LHCN-M2 (cell line): ENCODE results near the gene PLEKHM3. TPM values are rescaled to one million over a fixed set of nuclear protein-coding genes. Genes with fewer than 3 reads are reported as not detected.

Source experiments
- DNase-seq: peaks from one replicate; pipeline ENCODE4 v3.0.0-alpha.2; 2012; ENCODE audit warnings: low read depth
- total RNA-seq: library from RNA; depleted of rRNA; stranded (reverse); fragments of >200 nt; gene quantifications from 2 replicates; pipeline ENCODE4 v1.2.3, GENCODE V29; 2014; rRNA removed

Gene PLEKHM3
- total RNA-seq, 1 experiment from 2014 or later = 7.5 TPM

GRCh38 chr2:207796585-207797350, 228.6 kb downstream of the PLEKHM3 start:
- no peak for DNase-seq

GRCh38 chr2:207792244-207792785, 233.0 kb downstream of the PLEKHM3 start:
- peak; percentile 66 for DNase-seq

GRCh38 chr2:207791579-207792243, 233.6 kb downstream of the PLEKHM3 start:
- DNase-seq = no peak

DNA sequence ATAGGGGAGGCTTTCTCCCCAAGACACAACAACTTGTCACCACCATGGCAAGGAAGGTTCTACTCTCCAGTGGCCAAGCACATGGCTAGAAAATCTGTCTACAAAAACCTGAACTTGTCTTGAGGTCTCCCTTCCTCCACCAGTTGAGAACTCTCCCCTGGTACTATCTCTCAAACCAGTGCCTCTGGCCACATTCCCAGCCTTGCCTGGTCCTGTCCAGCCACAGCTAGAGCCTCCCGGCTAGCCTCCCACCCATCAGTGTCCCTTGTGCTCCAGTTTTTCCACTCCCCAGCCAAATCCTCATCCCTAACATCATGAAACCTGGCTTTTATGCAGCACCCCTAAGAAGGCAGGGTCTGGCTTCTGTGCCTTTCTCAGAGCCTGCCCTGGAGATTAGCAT, 234.4 kb downstream of the PLEKHM3 start:
- no peak for DNase-seq

DNA sequence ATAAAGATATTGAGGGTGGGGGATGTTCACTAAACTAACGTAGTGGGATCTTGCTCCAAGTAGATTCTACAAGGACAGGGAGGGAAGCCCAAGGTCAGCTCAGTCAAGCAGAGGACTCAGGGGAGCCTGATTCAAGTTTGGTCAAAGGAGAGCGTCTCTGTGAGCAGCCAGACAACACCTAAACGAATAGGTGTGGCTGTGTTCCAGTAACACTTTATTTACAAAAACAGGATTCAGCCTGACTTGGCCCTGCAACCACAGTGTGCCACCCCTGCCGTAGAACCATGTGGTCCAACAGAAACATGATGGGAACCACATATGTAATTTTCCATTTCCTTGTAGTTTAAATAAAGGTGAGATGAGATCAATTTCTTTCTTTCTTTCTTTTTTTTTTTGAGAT, 237.5 kb downstream of the PLEKHM3 start:
- no peak for DNase-seq

- no peak for DNase-seq
Measured at GRCh38 chr2:207787017-207787416, 238.3 kb downstream of the PLEKHM3 start.

GRCh38 chr2:207784898-207785297, 240.4 kb downstream of the PLEKHM3 start:
- DNase-seq = no peak

DNA sequence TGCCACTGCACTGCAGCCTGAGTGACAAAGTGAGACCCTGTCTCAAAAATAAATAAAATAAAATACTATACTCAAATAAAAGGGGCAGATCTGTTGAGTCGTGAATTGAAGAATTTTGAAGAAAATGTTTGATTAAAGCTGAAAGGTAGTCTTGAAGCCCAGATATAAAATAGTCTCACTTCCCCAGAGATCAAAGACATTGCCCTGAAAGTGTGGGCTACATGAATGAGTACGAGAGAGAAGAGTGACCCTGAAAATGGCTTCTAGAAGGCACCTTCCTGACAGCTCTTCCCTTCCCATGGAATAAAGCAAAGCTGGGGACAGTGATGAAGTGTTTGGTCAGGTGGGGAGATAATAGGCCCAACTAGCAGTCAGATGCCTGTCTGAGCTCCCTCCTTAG, 241.8 kb downstream of the PLEKHM3 start:
- DNase-seq = no peak

GRCh38 chr2:207782238-207783030, 242.9 kb downstream of the PLEKHM3 start:
- DNase-seq = no peak

DNA sequence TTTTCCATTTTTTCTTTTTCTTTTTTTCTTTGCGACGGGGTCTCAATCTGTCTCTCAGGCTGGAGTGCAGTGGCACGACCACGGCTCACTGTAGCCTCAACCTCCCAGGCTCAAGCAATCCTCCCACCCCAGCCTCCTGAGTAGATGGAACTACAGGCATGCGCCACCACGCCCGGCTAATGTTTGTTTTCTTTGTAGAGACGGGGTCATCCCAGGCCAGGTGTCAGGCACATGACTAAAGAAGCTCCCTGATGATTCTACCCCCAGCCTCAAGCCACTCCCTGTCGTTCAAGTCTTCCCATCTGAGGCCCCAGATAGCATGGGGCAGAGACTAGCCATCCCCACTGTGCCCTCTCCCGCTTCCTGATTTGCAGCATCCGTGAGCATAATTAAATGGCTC, 245.8 kb downstream of the PLEKHM3 start:
- no peak for DNase-seq

DNA sequence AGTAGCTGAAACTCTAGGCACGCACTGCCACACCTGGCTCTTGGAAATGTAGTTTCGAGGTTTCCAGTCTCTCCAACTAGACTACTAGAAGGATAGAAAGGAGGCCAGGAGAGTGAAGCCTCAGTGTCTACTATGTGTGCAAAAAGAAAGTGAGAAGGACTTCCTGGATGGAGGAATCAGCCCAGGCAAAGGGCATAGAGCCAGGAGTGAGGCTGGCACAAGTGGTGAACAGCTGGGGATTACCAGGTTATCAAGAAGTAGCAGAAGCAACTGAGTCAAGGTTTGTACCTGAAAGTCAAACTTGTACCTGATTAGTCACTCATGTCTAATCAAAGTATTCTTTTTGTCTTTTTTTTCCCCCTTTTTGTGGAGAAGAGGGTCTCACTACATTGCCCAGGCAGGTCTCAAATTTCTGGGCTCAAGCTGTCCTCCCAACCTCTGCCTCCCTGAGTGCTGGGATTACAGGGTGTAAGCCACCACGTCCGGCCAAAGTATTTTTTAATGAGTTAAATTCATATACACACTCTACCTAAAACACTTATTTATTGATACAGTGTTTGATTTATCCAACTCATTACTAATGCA, 246.9 kb downstream of the PLEKHM3 start:
- no peak for DNase-seq

DNA sequence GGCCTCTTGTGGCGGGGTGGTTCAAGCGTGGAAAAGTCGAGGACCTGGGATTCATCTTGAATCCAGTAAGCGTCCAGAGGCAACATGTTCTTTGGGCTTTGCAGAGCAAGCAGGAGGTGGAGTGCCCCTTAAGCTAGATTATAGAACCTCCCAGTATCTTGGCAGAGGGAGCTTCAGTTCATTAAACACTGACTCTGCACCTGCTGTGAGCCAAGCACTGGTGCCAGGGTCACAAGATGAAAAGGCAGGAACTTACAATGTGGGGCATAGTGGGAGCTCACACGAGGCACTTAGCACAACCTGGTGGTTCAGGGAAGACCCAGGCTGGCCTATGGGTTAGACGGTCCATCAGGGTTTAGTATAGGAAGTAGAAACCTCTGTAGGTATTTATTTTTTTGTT, 248.2 kb downstream of the PLEKHM3 start:
- DNase-seq = no peak

DNA sequence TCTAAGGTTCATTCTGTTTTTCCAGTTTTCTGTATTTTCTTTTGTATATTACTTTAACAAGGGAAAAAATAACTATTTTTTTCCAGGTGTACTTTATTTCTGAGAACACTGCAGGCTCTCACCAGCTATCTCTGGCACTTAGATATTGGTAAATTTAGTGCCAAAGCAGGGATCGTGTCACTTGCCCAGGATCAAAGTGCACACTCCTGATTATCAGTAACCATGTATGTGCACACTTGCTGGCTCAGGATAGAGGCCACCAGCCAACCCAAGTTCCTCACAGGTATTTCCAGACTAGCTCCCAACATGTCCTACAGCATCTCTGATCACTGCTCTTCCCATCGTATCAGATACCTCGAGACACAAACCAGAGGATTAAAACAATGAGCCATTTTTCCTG, 249.9 kb downstream of the PLEKHM3 start:
- no peak for DNase-seq

DNA sequence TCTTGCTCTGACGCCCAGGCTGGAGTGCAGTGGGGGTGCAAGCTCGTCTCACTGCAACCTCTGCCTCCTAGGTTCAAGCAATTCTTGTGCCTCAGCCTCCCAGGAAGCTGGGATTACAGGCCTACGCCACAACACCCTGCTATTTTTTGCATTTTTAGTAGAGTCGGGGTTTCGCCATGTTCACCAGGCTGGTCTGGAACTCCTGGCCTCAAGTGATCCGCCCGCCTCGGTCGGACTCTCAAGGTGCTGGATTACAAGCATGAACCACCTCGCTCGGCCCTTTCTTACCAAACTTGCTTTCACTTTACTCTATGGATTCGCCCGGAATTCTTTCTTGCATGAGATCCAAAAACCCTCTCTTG, 252.5 kb downstream of the PLEKHM3 start:
- DNase-seq = no peak

- peak; percentile 14 for DNase-seq
Measured at GRCh38 chr2:207772081-207772843, 253.1 kb downstream of the PLEKHM3 start.

DNA sequence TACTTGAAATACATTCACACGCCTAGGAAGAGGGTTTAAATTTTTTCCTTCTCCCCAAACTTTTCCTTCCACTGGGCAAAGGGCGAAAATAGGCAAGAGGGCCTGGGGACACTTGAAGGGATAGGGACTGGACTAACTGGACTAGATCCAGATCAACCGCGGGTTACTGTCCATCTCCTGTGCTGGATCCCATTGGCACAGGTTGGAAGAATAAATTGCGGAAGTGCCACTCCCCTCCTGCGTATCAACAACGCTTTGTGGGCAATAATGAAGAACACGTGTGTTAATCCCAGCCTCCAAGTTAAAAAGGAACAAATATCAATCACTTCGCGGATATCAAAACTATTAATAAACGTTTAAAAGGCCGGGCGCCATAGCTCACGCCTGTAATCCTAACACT, 253.9 kb downstream of the PLEKHM3 start:
- DNase-seq = no peak

Other genes starting within 250 kb of the PLEKHM3 start
- not detected in 2 replicates for gene CRYGD, start 99.0 kb upstream of the PLEKHM3 start, total RNA-seq
- not detected in 2 replicates for gene CRYGC, start 104.3 kb upstream of the PLEKHM3 start, total RNA-seq
- not detected in 2 replicates for gene CRYGB, start 120.6 kb upstream of the PLEKHM3 start, total RNA-seq
- not detected in 2 replicates for gene CRYGA, start 138.1 kb upstream of the PLEKHM3 start, total RNA-seq
- gene C2orf80, start 164.5 kb upstream of the PLEKHM3 start, total RNA-seq = not detected in 2 replicates
- 73.2 and 86.5 TPM in 2 replicates for gene IDH1, start 229.5 kb upstream of the PLEKHM3 start, total RNA-seq
- gene PIKFYVE, start 240.7 kb upstream of the PLEKHM3 start, total RNA-seq = 17.2 and 20.9 TPM in 2 replicates